Endothelial cell of umbilical vein (primary cell): ENCODE results near the gene SLC39A3. TPM values are rescaled to one million over a fixed set of nuclear protein-coding genes. Genes with fewer than 3 reads are reported as not detected.

ENCODE experiments used
- BruUV-seq: library from RNA; stranded (reverse); fragments of 400-500 nt; replicated peaks from 2 replicates; lab custom pipeline; 2021; lab: Mats Ljungman, UMichigan
- CTCF ChIA-PET: fragments of 300-600, 350-600 bp; sonication (Branson Sonifier 250); formaldehyde crosslinking; loops from one replicate; lab custom pipeline; 2021; ENCODE audit warnings: antibody characterized with exemption, inconsistent platforms; lab: Charles Lee
- POLR2A ChIA-PET: fragments of 300-600, 350-600 bp; sonication (Branson Sonifier 250); formaldehyde crosslinking; loops from one replicate; lab custom pipeline; 2021; ENCODE audit warnings: antibody characterized with exemption, inconsistent platforms; lab: Charles Lee
- DNase-seq: peaks from one replicate; pipeline ENCODE4 v3.0.0-alpha.2; 2011; ENCODE audit warnings: low read depth, low spot score
- FAIRE-seq: peaks from 2 replicates; lab custom pipeline; 2011; peaks lifted over from hg19 to GRCh38; lab: Jason Lieb, UNC
- H2AFZ ChIP-seq: 2 replicates; pipeline ENCODE4 v1.6.0; 2012; ENCODE audit warnings: low read depth, low read length, control low read depth, inconsistent platforms
- H3K27ac ChIP-seq: 2 replicates; pipeline ENCODE4 v1.5.1; 2011; ENCODE audit warnings: low read depth, mild to moderate bottlenecking, control low read depth, low read length, moderate library complexity; ENCODE audit not compliant: insufficient read depth
- H3K27me3 ChIP-seq, 2 experiments: 2 replicates each; pipeline versions ENCODE4 v1.6.0 to v1.6.1; 2011; ENCODE audit warnings: low read length in 2 of 2, mixed read lengths in 1 of 2; ENCODE audit not compliant: control insufficient read depth in 2 of 2, insufficient read depth in 2 of 2
- H3K36me3 ChIP-seq, 2 experiments: 2 replicates in 1 of 2; 3 replicates in 1 of 2; pipeline ENCODE4 v1.5.1; 2011; ENCODE audit warnings: low read length in 2 of 2, mild to moderate bottlenecking in 1 of 2, moderate library complexity in 1 of 2; ENCODE audit not compliant: control insufficient read depth in 2 of 2, insufficient read depth in 2 of 2; ENCODE audit errors: extremely low read depth in 1 of 2
- H3K4me1 ChIP-seq: 3 replicates; pipeline ENCODE4 v1.5.1; 2011; ENCODE audit warnings: mild to moderate bottlenecking, low read length; ENCODE audit not compliant: control insufficient read depth, insufficient read depth; ENCODE audit errors: extremely low read depth
- H3K4me2 ChIP-seq: 2 replicates; pipeline ENCODE4 v1.6.1; 2011; ENCODE audit warnings: low read length, control low read depth, mixed read lengths; ENCODE audit not compliant: insufficient read depth
- H3K4me3 ChIP-seq, 3 experiments: fragments of 200-600 bp in 1 of 3; sonication (generic), shearing (Covaris generic) in 1 of 3; replicated peaks in 1 of 3; 2 replicates each; pipeline ENCODE4 v1.5.1; 2011 to 2016; ENCODE audit warnings: control low read depth in 3 of 3, low read length in 3 of 3, mild to moderate bottlenecking in 2 of 3, inconsistent platforms in 1 of 3, low read depth in 1 of 3, moderate library complexity in 1 of 3; ENCODE audit not compliant: insufficient read depth in 1 of 3
- H3K79me2 ChIP-seq: 2 replicates; pipeline ENCODE4 v1.6.0; 2012; ENCODE audit warnings: low read length, inconsistent platforms; ENCODE audit not compliant: control insufficient read depth, insufficient read depth
- H3K9ac ChIP-seq: replicated peaks from 2 replicates; pipeline ENCODE3; 2011; ENCODE audit warnings: low read length, control low read depth; ENCODE audit not compliant: insufficient read depth; ENCODE audit errors: extremely low read depth
- H3K9me1 ChIP-seq: replicated peaks from 3 replicates; pipeline ENCODE4 v1.6.0; 2011; ENCODE audit warnings: mild to moderate bottlenecking, low read length; ENCODE audit not compliant: control insufficient read depth, insufficient read depth; ENCODE audit errors: extremely low read depth
- H3K9me3 ChIP-seq: replicated peaks from 2 replicates; pipeline ENCODE4 v1.5.1; 2012; ENCODE audit warnings: low read length, inconsistent platforms; ENCODE audit not compliant: control insufficient read depth, insufficient read depth
- H4K20me1 ChIP-seq: replicated peaks from 2 replicates; pipeline ENCODE3; 2011; ENCODE audit warnings: mild to moderate bottlenecking, low read length; ENCODE audit not compliant: control insufficient read depth, insufficient read depth; ENCODE audit errors: extremely low read depth
- EZH2 ChIP-seq: IDR thresholded peaks from 2 replicates; pipeline ENCODE4 v1.6.1; 2012; ENCODE audit warnings: borderline replicate concordance, low read depth, mild to moderate bottlenecking, moderate library complexity, low read length, inconsistent platforms; ENCODE audit not compliant: severe bottlenecking
- FOS ChIP-seq: IDR thresholded peaks from 2 replicates; pipeline ENCODE4 v1.6.1; 2011; ENCODE audit warnings: mild to moderate bottlenecking, low read length, moderate library complexity, borderline replicate concordance; ENCODE audit not compliant: insufficient read depth
- GATA2 ChIP-seq: IDR thresholded peaks from 2 replicates; pipeline ENCODE4 v1.7.0; 2011; ENCODE audit warnings: low read depth, mild to moderate bottlenecking, moderate library complexity, mixed read lengths, low read length; ENCODE audit not compliant: insufficient read length, insufficient read depth
- JUN ChIP-seq: IDR thresholded peaks from 2 replicates; pipeline ENCODE4 v1.6.1; 2011; ENCODE audit warnings: borderline replicate concordance, low read depth; ENCODE audit not compliant: insufficient read length, insufficient read depth
- MYC ChIP-seq: IDR thresholded peaks from one replicate; pipeline ENCODE4 v1.6.1; 2011; ENCODE audit warnings: mild to moderate bottlenecking, low read depth, low read length
- POLR2A ChIP-seq: IDR thresholded peaks from 2 replicates; pipeline ENCODE4 v1.6.1; 2012; ENCODE audit warnings: low read depth, mild to moderate bottlenecking, control low read depth, low read length
- POLR2AphosphoS5 ChIP-seq: IDR thresholded peaks from 2 replicates; pipeline ENCODE4 v1.6.1; 2012; ENCODE audit warnings: low read depth, mild to moderate bottlenecking, control low read depth, low read length, moderate library complexity; ENCODE audit not compliant: insufficient read depth
- dilution Hi-C: fragments of 300-500 bp; cut with MboI; formaldehyde crosslinking; loops from one replicate; pipeline ENCODE4 v1.15.0; 2019; ENCODE audit warnings: low sequenced_read_pairs; ENCODE audit not compliant: extremely low pct_ligation_motif_present
- intact Hi-C: fragments of 100-400 bp; cut with micrococcal nuclease; formaldehyde crosslinking; loops from one replicate; pipeline ENCODE4 v1.10.0; 2022
- polyA plus RNA-seq, 4 experiments: library from polyadenylated mRNA; depleted of rRNA in 3 of 4; stranded (reverse) in 3 of 4; unstranded in 1 of 4; fragments of >200 nt; gene quantifications; 2 replicates each; pipeline versions ENCODE4 v1.2.1 to v1.2.3, GENCODE V29; 2011 to 2012; ENCODE audit warnings: missing spikeins in 1 of 4
- total RNA-seq: library from RNA; stranded (reverse); gene quantifications from 2 replicates; pipeline ENCODE4 v1.2.3, GENCODE V29; 2021
- TF ChIP-seq, protein P1 (sequence below): IDR thresholded peaks from 2 replicates; pipeline ENCODE4 v1.6.1; 2011; ENCODE audit not compliant: insufficient read depth, insufficient read length
- TF ChIP-seq, protein P2 (sequence below), 2 donors: IDR thresholded peaks; 1 replicate in 1 of 2; 2 replicates in 1 of 2; pipeline ENCODE4 v1.5.1; 2011; ENCODE audit warnings: low read length in 2 of 2, mild to moderate bottlenecking in 2 of 2, moderate library complexity in 2 of 2, control low read depth in 1 of 2, inconsistent platforms in 1 of 2, low read depth in 1 of 2; ENCODE audit not compliant: insufficient read depth in 1 of 2; ENCODE audit errors: extremely low read depth in 1 of 2

Gene SLC39A3
- total and polyA plus RNA-seq, 2 donors (not counting 3 experiments of a cell fraction or from before 2014, with no cell fraction given), result 28.0 to 43.1 TPM

- Histone ChIP-seq H3K27ac (no peak overlapping the region), H3K9ac (no peak overlapping the region), H3K4me3 (no peak overlapping the region), H2AFZ (no peak overlapping the region), H3K9me3 (no peaks in the 10 kb centered on the region), H3K4me2 (no peak overlapping the region), H3K79me2 (peaks cover 4% of the 10 kb centered on the region), H3K36me3 (no peaks in the 10 kb centered on the region), H4K20me1 (no peaks in the 10 kb centered on the region), H3K9me1 (no peaks in the 10 kb centered on the region), H3K4me1 (peaks cover 4% of the 10 kb centered on the region), H3K27me3 (no peaks in the 10 kb centered on the region)
- TF ChIP-seq FOS, result no peak
- TF ChIP-seq, protein P1, sequence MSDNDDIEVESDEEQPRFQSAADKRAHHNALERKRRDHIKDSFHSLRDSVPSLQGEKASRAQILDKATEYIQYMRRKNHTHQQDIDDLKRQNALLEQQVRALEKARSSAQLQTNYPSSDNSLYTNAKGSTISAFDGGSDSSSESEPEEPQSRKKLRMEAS, result no peak
- TF ChIP-seq, protein P2, sequence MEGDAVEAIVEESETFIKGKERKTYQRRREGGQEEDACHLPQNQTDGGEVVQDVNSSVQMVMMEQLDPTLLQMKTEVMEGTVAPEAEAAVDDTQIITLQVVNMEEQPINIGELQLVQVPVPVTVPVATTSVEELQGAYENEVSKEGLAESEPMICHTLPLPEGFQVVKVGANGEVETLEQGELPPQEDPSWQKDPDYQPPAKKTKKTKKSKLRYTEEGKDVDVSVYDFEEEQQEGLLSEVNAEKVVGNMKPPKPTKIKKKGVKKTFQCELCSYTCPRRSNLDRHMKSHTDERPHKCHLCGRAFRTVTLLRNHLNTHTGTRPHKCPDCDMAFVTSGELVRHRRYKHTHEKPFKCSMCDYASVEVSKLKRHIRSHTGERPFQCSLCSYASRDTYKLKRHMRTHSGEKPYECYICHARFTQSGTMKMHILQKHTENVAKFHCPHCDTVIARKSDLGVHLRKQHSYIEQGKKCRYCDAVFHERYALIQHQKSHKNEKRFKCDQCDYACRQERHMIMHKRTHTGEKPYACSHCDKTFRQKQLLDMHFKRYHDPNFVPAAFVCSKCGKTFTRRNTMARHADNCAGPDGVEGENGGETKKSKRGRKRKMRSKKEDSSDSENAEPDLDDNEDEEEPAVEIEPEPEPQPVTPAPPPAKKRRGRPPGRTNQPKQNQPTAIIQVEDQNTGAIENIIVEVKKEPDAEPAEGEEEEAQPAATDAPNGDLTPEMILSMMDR (IDR thresholded peaks at IDR 0.05; ENCODE audit: extremely low read depth in 1 of 2, insufficient read depth in 1 of 2, low read depth in 1 of 2, low read length in 2 of 2), result no peak
- TF ChIP-seq MYC, result no peak
- TF ChIP-seq EZH2, result no peak
- TF ChIP-seq POLR2A, result no peak
- no peak for TF ChIP-seq JUN
- TF ChIP-seq POLR2AphosphoS5, result no peak
- TF ChIP-seq GATA2, result no peak
- no peak for FAIRE-seq
- POLR2A ChIA-PET, result no interaction called here
- CTCF ChIA-PET, result interaction anchor here (1.4 kb wide), 1 partner anchor 96 kb away, joined by 6 read pairs; no protein-coding TSS in a partner anchor
- DNase-seq, result no peak
- intact Hi-C loops (no loop called here), dilution Hi-C loops (no loop called here)
- no TSS peak for BruUV-seq
These were observed 4.3 kb upstream of the SLC39A3 start for GRCh38 chr19:2744113-2744512.
